Measurements from ENCODE around the gene ARMH1. TPM values are rescaled to one million over a fixed set of nuclear protein-coding genes. Genes with fewer than 3 reads are reported as not detected.
A peak's percentile ranks its signal among the peaks of the same experiment; 100 is the strongest.

The ARMH1 gene
- total and polyA plus RNA-seq, 5 donors from 2014 or later = 3.0 to 24.8 (median 4.9) TPM

GRCh38 chr1:44641126-44642102 is 33.1 kb upstream of the ARMH1 start:
- Mint-ChIP-seq H3K4me3 (no peak overlapping the region), H3K9me3 (no peaks in the 10 kb centered on the region), H3K27ac (peak overlapping the region in 1 of 3 donors; percentile 85), H3K4me1 (peaks cover 0 to 20% (median 8%) of the 10 kb centered on the region in 4 donors), H3K36me3 (peaks cover 38% of the 10 kb centered on the region), H3K27me3 (no peaks in the 10 kb centered on the region)
- Histone ChIP-seq H3K27me3 (ENCODE audit: control insufficient read depth, insufficient read depth, low read length) (no peaks in the 10 kb centered on the region), H3K36me3 (ENCODE audit: control insufficient read depth, insufficient read depth, low read length) (peaks cover 94% of the 10 kb centered on the region), H3K4me3 (ENCODE audit: low read depth, low read length) (no peak overlapping the region), H3K4me1 (ENCODE audit: control insufficient read depth, insufficient read depth, low read length, poor library complexity, severe bottlenecking) (no peaks in the 10 kb centered on the region), H3K27ac (ENCODE audit: insufficient read depth, low read length, poor library complexity, severe bottlenecking) (no peak overlapping the region), H3K9me3 (ENCODE audit: control insufficient read depth in 2 of 2, low read length in 2 of 2) (no peaks in the 10 kb centered on the region)
- DNase-seq (no peak), ATAC-seq (ENCODE audit: low read depth in 2 of 2) (no peak)

GRCh38 chr1:44642255-44642654 is 32.3 kb upstream of the ARMH1 start:
- Histone ChIP-seq H3K27me3 (ENCODE audit: control insufficient read depth, insufficient read depth, low read length) (no peaks in the 10 kb centered on the region), H3K9me3 (ENCODE audit: control insufficient read depth in 2 of 2, low read length in 2 of 2) (no peaks in the 10 kb centered on the region), H3K4me3 (ENCODE audit: low read depth, low read length) (no peak overlapping the region), H3K27ac (ENCODE audit: insufficient read depth, low read length, poor library complexity, severe bottlenecking) (no peak overlapping the region), H3K36me3 (ENCODE audit: control insufficient read depth, insufficient read depth, low read length) (peaks cover 93% of the 10 kb centered on the region), H3K4me1 (ENCODE audit: control insufficient read depth, insufficient read depth, low read length, poor library complexity, severe bottlenecking) (no peaks in the 10 kb centered on the region)
- H3K27me3 Mint-ChIP-seq = no peaks in the 10 kb centered on the region
- ATAC-seq (ENCODE audit: low read depth in 2 of 2) (no peak), DNase-seq (no peak)
- H3K4me3 Mint-ChIP-seq = no peak overlapping the region
- peaks cover 43% of the 10 kb centered on the region for H3K36me3 Mint-ChIP-seq
- peak overlapping the region in 1 of 3 donors; percentile 27 for H3K27ac Mint-ChIP-seq
- no peaks in the 10 kb centered on the region for H3K9me3 Mint-ChIP-seq
- H3K4me1 Mint-ChIP-seq = peaks cover 0 to 20% (median 7%) of the 10 kb centered on the region in 4 donors

GRCh38 chr1:44642925-44643324 is 31.6 kb upstream of the ARMH1 start:
- Histone ChIP-seq H3K36me3 (ENCODE audit: control insufficient read depth, insufficient read depth, low read length) (peaks cover 93% of the 10 kb centered on the region), H3K27ac (ENCODE audit: insufficient read depth, low read length, poor library complexity, severe bottlenecking) (no peak overlapping the region), H3K9me3 (ENCODE audit: control insufficient read depth in 2 of 2, low read length in 2 of 2) (no peaks in the 10 kb centered on the region), H3K4me3 (ENCODE audit: low read depth, low read length) (no peak overlapping the region), H3K4me1 (ENCODE audit: control insufficient read depth, insufficient read depth, low read length, poor library complexity, severe bottlenecking) (no peaks in the 10 kb centered on the region), H3K27me3 (ENCODE audit: control insufficient read depth, insufficient read depth, low read length) (no peaks in the 10 kb centered on the region)
- H3K9me3 Mint-ChIP-seq = no peaks in the 10 kb centered on the region
- peaks cover 45% of the 10 kb centered on the region for H3K36me3 Mint-ChIP-seq
- no peaks in the 10 kb centered on the region for H3K27me3 Mint-ChIP-seq
- no peak overlapping the region for H3K4me3 Mint-ChIP-seq
- peak overlapping the region in 2 of 3 donors; percentile 27 to 95 for H3K27ac Mint-ChIP-seq
- H3K4me1 Mint-ChIP-seq = peaks cover 3 to 20% (median 7%) of the 10 kb centered on the region in 4 donors
- DNase-seq (no peak), ATAC-seq (ENCODE audit: low read depth in 2 of 2) (no peak)

- Mint-ChIP-seq H3K36me3 (peaks cover 47% of the 10 kb centered on the region), H3K27ac (peak overlapping the region in 1 of 3 donors; percentile 49), H3K27me3 (no peaks in the 10 kb centered on the region)
These were observed 30.7 kb upstream of the ARMH1 start for GRCh38 chr1:44643721-44644334.

GRCh38 chr1:44644806-44645205 is 29.7 kb upstream of the ARMH1 start:
- no peak overlapping the region for H3K4me3 ChIP-seq (ENCODE audit: low read depth, low read length)
- H3K27me3 ChIP-seq (ENCODE audit: control insufficient read depth, insufficient read depth, low read length) = no peaks in the 10 kb centered on the region
- ATAC-seq (ENCODE audit: low read depth in 2 of 2) (no peak), DNase-seq (no peak)
- Mint-ChIP-seq H3K4me1 (peaks cover 4 to 17% (median 8%) of the 10 kb centered on the region in 4 donors), H3K36me3 (peaks cover 48% of the 10 kb centered on the region), H3K4me3 (no peak overlapping the region), H3K27ac (peak overlapping the region in 1 of 3 donors; percentile 69), H3K27me3 (no peaks in the 10 kb centered on the region), H3K9me3 (no peaks in the 10 kb centered on the region)
- peaks cover 93% of the 10 kb centered on the region for H3K36me3 ChIP-seq (ENCODE audit: control insufficient read depth, insufficient read depth, low read length)
- H3K9me3 ChIP-seq (ENCODE audit: control insufficient read depth in 2 of 2, low read length in 2 of 2) = no peaks in the 10 kb centered on the region
- no peaks in the 10 kb centered on the region for H3K4me1 ChIP-seq (ENCODE audit: control insufficient read depth, insufficient read depth, low read length, poor library complexity, severe bottlenecking)
- H3K27ac ChIP-seq (ENCODE audit: insufficient read depth, low read length, poor library complexity, severe bottlenecking) = no peak overlapping the region

More at GRCh38 chr1:44643721-44644334, 30.7 kb upstream of the ARMH1 start:
- Histone ChIP-seq H3K9me3 (ENCODE audit: control insufficient read depth in 2 of 2, low read length in 2 of 2) (no peaks in the 10 kb centered on the region), H3K27ac (ENCODE audit: insufficient read depth, low read length, poor library complexity, severe bottlenecking) (no peak overlapping the region), H3K27me3 (ENCODE audit: control insufficient read depth, insufficient read depth, low read length) (no peaks in the 10 kb centered on the region), H3K4me1 (ENCODE audit: control insufficient read depth, insufficient read depth, low read length, poor library complexity, severe bottlenecking) (no peaks in the 10 kb centered on the region), H3K4me3 (ENCODE audit: low read depth, low read length) (no peak overlapping the region), H3K36me3 (ENCODE audit: control insufficient read depth, insufficient read depth, low read length) (peaks cover 92% of the 10 kb centered on the region)
- DNase-seq = no peak
- no peak overlapping the region for H3K4me3 Mint-ChIP-seq
- no peak for ATAC-seq (ENCODE audit: low read depth in 2 of 2)
- peaks cover 4 to 18% (median 8%) of the 10 kb centered on the region in 4 donors for H3K4me1 Mint-ChIP-seq
- no peaks in the 10 kb centered on the region for H3K9me3 Mint-ChIP-seq

- ATAC-seq (ENCODE audit: low read depth in 2 of 2) (no peak), DNase-seq (no peak)
- Histone ChIP-seq H3K4me3 (ENCODE audit: low read depth, low read length) (no peak overlapping the region), H3K36me3 (ENCODE audit: control insufficient read depth, insufficient read depth, low read length) (peaks cover 94% of the 10 kb centered on the region), H3K9me3 (ENCODE audit: control insufficient read depth in 2 of 2, low read length in 2 of 2) (no peaks in the 10 kb centered on the region), H3K4me1 (ENCODE audit: control insufficient read depth, insufficient read depth, low read length, poor library complexity, severe bottlenecking) (no peaks in the 10 kb centered on the region), H3K27ac (ENCODE audit: insufficient read depth, low read length, poor library complexity, severe bottlenecking) (no peak overlapping the region), H3K27me3 (ENCODE audit: control insufficient read depth, insufficient read depth, low read length) (no peaks in the 10 kb centered on the region)
- no peak overlapping the region for H3K4me3 Mint-ChIP-seq
- no peaks in the 10 kb centered on the region for H3K9me3 Mint-ChIP-seq
- H3K36me3 Mint-ChIP-seq = peaks cover 50% of the 10 kb centered on the region
- H3K27ac Mint-ChIP-seq = no peak overlapping the region
- H3K4me1 Mint-ChIP-seq = peaks cover 4 to 17% (median 8%) of the 10 kb centered on the region in 4 donors
- no peaks in the 10 kb centered on the region for H3K27me3 Mint-ChIP-seq
These were observed 28.9 kb upstream of the ARMH1 start for GRCh38 chr1:44645476-44646244.

- ATAC-seq (ENCODE audit: low read depth in 2 of 2) (no peak), DNase-seq (no peak)
- no peaks in the 10 kb centered on the region for H3K4me1 ChIP-seq (ENCODE audit: control insufficient read depth, insufficient read depth, low read length, poor library complexity, severe bottlenecking)
- no peak overlapping the region for H3K4me3 ChIP-seq (ENCODE audit: low read depth, low read length)
- H3K27me3 ChIP-seq (ENCODE audit: control insufficient read depth, insufficient read depth, low read length) = no peaks in the 10 kb centered on the region
- H3K36me3 Mint-ChIP-seq = peaks cover 54% of the 10 kb centered on the region
- H3K36me3 ChIP-seq (ENCODE audit: control insufficient read depth, insufficient read depth, low read length) = peaks cover 91% of the 10 kb centered on the region
- no peak overlapping the region for H3K4me3 Mint-ChIP-seq
- no peaks in the 10 kb centered on the region for H3K9me3 ChIP-seq (ENCODE audit: control insufficient read depth in 2 of 2, low read length in 2 of 2)
- no peak overlapping the region for H3K27ac ChIP-seq (ENCODE audit: insufficient read depth, low read length, poor library complexity, severe bottlenecking)
- peaks cover 4 to 15% (median 8%) of the 10 kb centered on the region in 4 donors for H3K4me1 Mint-ChIP-seq
- H3K9me3 Mint-ChIP-seq = no peaks in the 10 kb centered on the region
- no peaks in the 10 kb centered on the region for H3K27me3 Mint-ChIP-seq
- H3K27ac Mint-ChIP-seq = no peak overlapping the region
These were observed 28.0 kb upstream of the ARMH1 start for GRCh38 chr1:44646261-44647110.
